Measurements from ENCODE around the gene BAIAP2. TPM values are rescaled to one million over a fixed set of nuclear protein-coding genes. Genes with fewer than 3 reads are reported as not detected.

BAIAP2 gene
- total RNA-seq, 1 donor from 2014 or later: 6.8 TPM

DNA sequence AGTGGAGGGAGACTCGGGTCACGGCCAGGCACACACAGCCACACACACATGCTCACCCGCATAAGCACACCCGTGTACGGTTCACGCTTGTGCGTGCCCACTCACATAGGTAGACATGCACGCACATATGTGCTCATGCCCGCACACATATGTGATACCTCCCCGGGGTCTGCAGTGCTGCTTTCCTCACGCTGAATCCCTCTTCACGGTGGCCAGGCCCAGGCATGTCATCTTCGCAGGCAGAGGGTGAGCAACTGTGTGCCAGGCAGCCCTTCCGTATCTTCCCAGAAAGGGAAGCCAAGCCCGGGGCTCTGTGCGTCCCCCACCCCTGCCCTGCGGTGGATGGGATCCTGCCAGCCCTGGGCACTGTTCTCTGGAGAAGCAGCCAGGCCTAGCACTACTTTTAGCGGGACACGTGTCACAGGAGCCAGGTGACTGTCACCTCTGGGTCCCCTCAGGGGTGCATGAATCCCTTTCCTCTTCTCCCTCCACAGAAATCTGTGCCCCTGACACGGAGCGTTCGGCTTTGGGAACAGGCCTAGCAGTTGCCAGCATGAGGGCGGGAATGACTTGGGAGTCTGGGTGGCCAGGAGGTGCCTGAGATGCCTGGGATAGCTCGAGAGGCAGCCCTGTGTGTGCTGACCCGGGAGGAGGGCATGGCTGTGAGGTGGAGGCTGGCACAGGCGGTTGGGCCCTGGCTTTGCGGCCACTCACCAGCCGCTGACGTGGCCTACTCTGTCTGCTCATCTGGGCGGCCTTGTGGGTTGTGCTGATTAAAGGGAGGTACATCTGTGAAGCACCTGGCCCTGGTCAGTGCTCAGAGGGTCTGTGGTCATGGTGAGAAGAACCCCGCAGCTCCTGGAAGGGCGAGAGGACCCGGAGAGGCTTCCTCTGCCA lies 47.5 kb downstream of the BAIAP2 start:
- no peak overlapping the region for H3K4me3 Mint-ChIP-seq
- no peak overlapping the region for H3K27ac Mint-ChIP-seq
- no peak for DNase-seq
- ChIA-PET CTCF (no interaction called here), POLR2A (no interaction called here)
- intact Hi-C loops (cut with micrococcal nuclease): no loop called here
- ATAC-seq (ENCODE audit: low read depth): no peak
- TF ChIP-seq CTCF (IDR thresholded peaks at IDR 0.05): no peak
- H3K4me1 Mint-ChIP-seq: no peaks in the 10 kb centered on the region
- H3K36me3 Mint-ChIP-seq (ENCODE audit: low read depth): no peaks in the 10 kb centered on the region
- H3K9me3 Mint-ChIP-seq: no peaks in the 10 kb centered on the region
- peaks cover 7% of the 10 kb centered on the region for H3K27me3 Mint-ChIP-seq

GRCh38 chr17:81083125-81083765 lies 48.3 kb downstream of the BAIAP2 start:
- DNase-seq: no peak
- Mint-ChIP-seq H3K4me3 (no peak overlapping the region), H3K36me3 (ENCODE audit: low read depth) (no peaks in the 10 kb centered on the region), H3K9me3 (no peaks in the 10 kb centered on the region), H3K27me3 (peaks cover 7% of the 10 kb centered on the region), H3K27ac (no peak overlapping the region), H3K4me1 (no peaks in the 10 kb centered on the region)
- ChIA-PET CTCF (no interaction called here), POLR2A (no interaction called here)
- ATAC-seq (ENCODE audit: low read depth): no peak
- intact Hi-C loops (cut with micrococcal nuclease): no loop called here
- TF ChIP-seq CTCF (IDR thresholded peaks at IDR 0.05): no peak

- intact Hi-C loops (cut with micrococcal nuclease): no loop called here
- TF ChIP-seq CTCF (IDR thresholded peaks at IDR 0.05): no peak
- no peak for ATAC-seq (ENCODE audit: low read depth)
- Mint-ChIP-seq H3K4me3 (no peak overlapping the region), H3K9me3 (no peaks in the 10 kb centered on the region), H3K27me3 (peaks cover 3% of the 10 kb centered on the region), H3K4me1 (no peaks in the 10 kb centered on the region), H3K27ac (no peak overlapping the region), H3K36me3 (ENCODE audit: low read depth) (no peaks in the 10 kb centered on the region)
- POLR2A ChIA-PET: no interaction called here
- DNase-seq: no peak
- CTCF ChIA-PET: no interaction called here
Observed at GRCh38 chr17:81084680-81085419, 49.9 kb downstream of the BAIAP2 start.

GRCh38 chr17:81085420-81085911 lies 50.5 kb downstream of the BAIAP2 start:
- DNase-seq (no peak), ATAC-seq (ENCODE audit: low read depth) (no peak)
- no peak for TF ChIP-seq CTCF (IDR thresholded peaks at IDR 0.05)
- H3K4me3 Mint-ChIP-seq: no peak overlapping the region
- H3K9me3 Mint-ChIP-seq: no peaks in the 10 kb centered on the region
- no peak overlapping the region for H3K27ac Mint-ChIP-seq
- peaks cover 1% of the 10 kb centered on the region for H3K27me3 Mint-ChIP-seq
- ChIA-PET CTCF (no interaction called here), POLR2A (no interaction called here)
- H3K36me3 Mint-ChIP-seq (ENCODE audit: low read depth): no peaks in the 10 kb centered on the region
- intact Hi-C loops (cut with micrococcal nuclease): no loop called here
- H3K4me1 Mint-ChIP-seq: no peaks in the 10 kb centered on the region

All from activated B cell treated with CpG ODN at 0.5 μM for 24 hours (primary cell).